Esophagus muscularis mucosa (tissue), 4 donors: ENCODE data around the gene GCDH. TPM values are rescaled to one million over a fixed set of nuclear protein-coding genes. Genes with fewer than 3 reads are reported as not detected.
A peak's percentile ranks its signal among the peaks of the same experiment; 100 is the strongest.

Experiments
- DNase-seq: peaks from one replicate; pipeline ENCODE4 v3.0.0-alpha.2; 2017; ENCODE audit errors: extremely low spot score
- H3K27ac ChIP-seq, 4 donors: fragments of 200-600 bp; sonication (generic); replicated peaks in 1 of 4; 1 replicate in 3 of 4; 2 replicates in 1 of 4; pipeline ENCODE4 v1.5.1; 2016 to 2019; ENCODE audit warnings: mild to moderate bottlenecking in 1 of 4
- H3K27me3 ChIP-seq, 4 donors: fragments of 200-600 bp; sonication (generic); one replicate each; pipeline versions ENCODE4 v1.5.1 to v1.6.0; 2016 to 2019
- H3K36me3 ChIP-seq, 4 donors: fragments of 200-600 bp; sonication (generic); one replicate each; pipeline ENCODE4 v1.5.1; 2016 to 2019
- H3K4me1 ChIP-seq, 4 donors: fragments of 200-600 bp; sonication (generic); one replicate each; pipeline ENCODE4 v1.5.1; 2016 to 2019
- H3K4me3 ChIP-seq, 4 donors: fragments of 200-600 bp; sonication (generic); 1 replicate in 2 of 4; 2 replicates in 2 of 4; pipeline ENCODE4 v1.5.1; 2016 to 2019; ENCODE audit warnings: mild to moderate bottlenecking in 4 of 4, moderate library complexity in 1 of 4
- H3K9me3 ChIP-seq, 4 donors: fragments of 200-600 bp; sonication (generic); 1 replicate in 3 of 4; 2 replicates in 1 of 4; pipeline ENCODE4 v1.5.1; 2016 to 2019
- CTCF ChIP-seq, 3 experiments: fragments of 200-600 bp in 2 of 3; fragments of 450-650 bp in 1 of 3; sonication (generic) in 2 of 3; IDR thresholded peaks; one replicate each; pipeline ENCODE4 v1.5.1; 2017 to 2019; ENCODE audit warnings: antibody characterized with exemption in 3 of 3, mild to moderate bottlenecking in 2 of 3, moderate library complexity in 1 of 3
- EP300 ChIP-seq: sonication (generic); formaldehyde crosslinking; IDR thresholded peaks from one replicate; pipeline ENCODE4 v1.6.1; 2017; ENCODE audit warnings: antibody characterized with exemption
- POLR2A ChIP-seq: fragments of 450-650 bp; IDR thresholded peaks from one replicate; pipeline ENCODE4 v1.6.1; 2017; ENCODE audit warnings: antibody characterized with exemption, moderate library complexity, mild to moderate bottlenecking, low read depth
- POLR2AphosphoS5 ChIP-seq, 2 donors: sonication (generic); formaldehyde crosslinking; IDR thresholded peaks; one replicate each; pipeline ENCODE4 v1.6.1; 2017; ENCODE audit warnings: antibody characterized with exemption in 2 of 2
- WGBS: methylation state at CpG from one replicate; pipeline ENCODE4 v1.1.5; 2018; 5-methylcytosine and 5-hydroxymethylcytosine counted together
- intact Hi-C: fragments of 100-400 bp; cut with DNase I; formaldehyde crosslinking; loops from one replicate; pipeline ENCODE4 v1.15.1; 2023
- total RNA-seq, 4 donors: library from RNA; depleted of rRNA; stranded (reverse); fragments of >200 nt; gene quantifications; one replicate each; pipeline versions ENCODE4 v1.1.0 to v1.2.1, GENCODE V29; 2016

GCDH gene
- total RNA-seq, 4 donors from 2014 or later, result 36.1 to 63.6 (median 52.9) TPM

- H3K9me3 ChIP-seq, result no peaks in the 10 kb centered on the region
- no peak for TF ChIP-seq POLR2A
- peaks cover 49 to 54% (median 51%) of the 10 kb centered on the region in 4 donors for H3K36me3 ChIP-seq
- WGBS, result 68% methylated on average over 10 of the region's 10 CpGs
- no peaks in the 10 kb centered on the region for H3K27me3 ChIP-seq
- peak overlapping the region; percentile 88 to 96 (median 93) for H3K27ac ChIP-seq
- peaks cover 46 to 70% (median 55%) of the 10 kb centered on the region in 4 donors for H3K4me1 ChIP-seq
- intact Hi-C loops, result no loop called here
- peak overlapping the region; percentile 78 to 99 (median 88) for H3K4me3 ChIP-seq
- no peak for DNase-seq
Measured at GRCh38 chr19:12939975-12940423, 49.0 kb downstream of the GCDH start.

DNA sequence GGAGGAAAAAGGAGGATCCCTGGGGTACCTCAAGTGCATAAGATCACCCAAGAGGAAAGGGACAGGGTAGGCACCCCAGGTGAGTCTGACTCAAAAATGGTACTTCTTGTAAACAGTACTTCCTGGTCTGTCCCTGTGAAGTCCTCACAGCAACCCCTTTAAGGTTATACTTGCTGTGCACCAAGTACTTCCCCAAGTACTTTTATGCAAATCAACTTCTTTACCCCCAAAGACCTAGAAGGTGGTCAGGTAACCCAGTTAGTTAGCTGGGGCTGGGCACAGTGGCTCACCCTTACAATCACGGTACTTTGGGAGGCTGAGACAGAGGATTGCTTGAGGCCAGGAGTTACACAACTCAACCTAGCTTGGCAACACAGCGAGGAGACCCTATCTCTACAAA is 49.9 kb downstream of the GCDH start:
- 73% methylated on average over 2 of the region's 2 CpGs for WGBS
- TF ChIP-seq CTCF (IDR thresholded peaks at IDR 0.05) (no peak), POLR2AphosphoS5 (IDR thresholded peaks at IDR 0.05) (no peak), EP300 (no peak), POLR2A (no peak)
- peaks cover 47 to 73% (median 58%) of the 10 kb centered on the region in 4 donors for H3K4me1 ChIP-seq

GRCh38 chr19:12943437-12944044 is 52.6 kb downstream of the GCDH start:
- 80% methylated on average over 18 of the region's 18 CpGs for WGBS
- TF ChIP-seq POLR2A (no peak), CTCF (IDR thresholded peaks at IDR 0.05) (no peak), EP300 (no peak), POLR2AphosphoS5 (IDR thresholded peaks at IDR 0.05) (no peak)
- peak overlapping the region; percentile 41 to 97 (median 96) for H3K27ac ChIP-seq

More for the DNA sequence above, 49.9 kb downstream of the GCDH start:
- no peak overlapping the region for H3K4me3 ChIP-seq
- DNase-seq, result no peak
- H3K36me3 ChIP-seq, result peaks cover 49 to 55% (median 52%) of the 10 kb centered on the region in 4 donors
- H3K9me3 ChIP-seq, result no peaks in the 10 kb centered on the region
- H3K27ac ChIP-seq, result peak overlapping the region in 2 of 4 donors; percentile 88 to 96
- intact Hi-C loops, result no loop called here
- H3K27me3 ChIP-seq, result no peaks in the 10 kb centered on the region

DNA sequence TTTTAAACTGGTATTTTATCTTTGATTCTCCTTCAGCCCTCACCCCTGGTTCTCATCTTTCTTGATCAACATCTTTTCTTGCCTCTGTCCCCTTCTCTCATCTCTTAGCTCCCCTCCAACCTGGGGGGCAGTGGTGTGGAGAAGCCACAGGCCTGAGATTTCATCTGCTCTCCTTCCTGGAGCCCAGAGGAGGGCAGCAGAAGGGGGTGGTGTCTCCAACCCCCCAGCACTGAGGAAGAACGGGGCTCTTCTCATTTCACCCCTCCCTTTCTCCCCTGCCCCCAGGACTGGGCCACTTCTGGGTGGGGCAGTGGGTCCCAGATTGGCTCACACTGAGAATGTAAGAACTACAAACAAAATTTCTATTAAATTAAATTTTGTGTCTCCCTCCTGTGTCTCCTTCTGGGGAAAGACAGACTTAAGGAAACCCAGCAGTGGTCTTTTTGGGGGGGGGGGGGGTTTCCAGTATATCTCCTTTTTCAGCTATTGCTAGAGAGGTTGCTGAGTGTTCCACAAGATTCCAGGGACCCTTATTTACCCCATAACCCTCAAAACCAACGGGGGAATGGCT is 53.2 kb downstream of the GCDH start:
- TF ChIP-seq POLR2A (no peak), CTCF (IDR thresholded peaks at IDR 0.05) (no peak), POLR2AphosphoS5 (IDR thresholded peaks at IDR 0.05) (no peak)
- intact Hi-C loops, result no loop called here
- peaks cover 54 to 89% (median 64%) of the 10 kb centered on the region in 4 donors for H3K4me1 ChIP-seq
- H3K36me3 ChIP-seq, result peaks cover 62 to 74% (median 68%) of the 10 kb centered on the region in 4 donors
- H3K9me3 ChIP-seq, result no peaks in the 10 kb centered on the region
- DNase-seq, result no peak
- H3K27ac ChIP-seq, result peak overlapping the region; percentile 96 to 99 (median 96)
- no peaks in the 10 kb centered on the region for H3K27me3 ChIP-seq
- H3K4me3 ChIP-seq, result no peak overlapping the region
- WGBS, result 59% methylated on average over 2 of the region's 2 CpGs

More at GRCh38 chr19:12943437-12944044, 52.6 kb downstream of the GCDH start:
- H3K27me3 ChIP-seq, result no peaks in the 10 kb centered on the region
- intact Hi-C loops, result no loop called here
- H3K36me3 ChIP-seq, result peaks cover 56 to 68% (median 61%) of the 10 kb centered on the region in 4 donors
- no peak overlapping the region for H3K4me3 ChIP-seq
- peaks cover 54 to 88% (median 65%) of the 10 kb centered on the region in 4 donors for H3K4me1 ChIP-seq
- DNase-seq, result no peak
- no peaks in the 10 kb centered on the region for H3K9me3 ChIP-seq

- H3K36me3 ChIP-seq, result peaks cover 66 to 80% (median 72%) of the 10 kb centered on the region in 4 donors
- WGBS, result 1% methylated on average over 29 of the region's 62 CpGs
- peak within 1 kb of the TSS; percentile 96 to 99 (median 96) for H3K27ac ChIP-seq
- TF ChIP-seq POLR2A (peak; percentile 93), EP300 (no peak), POLR2AphosphoS5 (IDR thresholded peaks at IDR 0.05) (peak; percentile 98 to 100), CTCF (IDR thresholded peaks at IDR 0.05) (no peak)
- H3K4me3 ChIP-seq, result peak within 1 kb of the TSS; percentile 90 to 100 (median 96)
- peak; percentile 99 for DNase-seq
- H3K9me3 ChIP-seq, result no peaks in the 10 kb centered on the region
- H3K4me1 ChIP-seq, result peaks cover 42 to 75% (median 50%) of the 10 kb centered on the region in 4 donors
- no peaks in the 10 kb centered on the region for H3K27me3 ChIP-seq
- intact Hi-C loops, result no loop called here
Measured at GRCh38 chr19:12945479-12946091, 54.6 kb downstream of the GCDH start, which contains the start of gene RAD23A. RAD23A (plus strand) TSS chr19:12945862; CDS start chr19:12945949, 87 bp downstream.
